RPMI7951 (cell line): ENCODE data around the gene LMAN2L. TPM values are rescaled to one million over a fixed set of nuclear protein-coding genes. Genes with fewer than 3 reads are reported as not detected.
"Not testable (repeated sequence)": the region's sequence is repeated elsewhere in the genome, so short reads cannot be mapped to it uniquely, and the experiment has no call there.

ENCODE experiments used
- DNase-seq: peaks from one replicate; pipeline ENCODE4 v3.0.0-alpha.2; 2012; ENCODE audit warnings: low read depth
- total RNA-seq: library from RNA; depleted of rRNA; stranded (reverse); fragments of >200 nt; shearing (Covaris generic); gene quantifications from 2 replicates; pipeline ENCODE4 v1.2.3, GENCODE V29; 2014

LMAN2L gene
- total RNA-seq, 1 experiment from 2014 or later, result 37.8 TPM

DNA sequence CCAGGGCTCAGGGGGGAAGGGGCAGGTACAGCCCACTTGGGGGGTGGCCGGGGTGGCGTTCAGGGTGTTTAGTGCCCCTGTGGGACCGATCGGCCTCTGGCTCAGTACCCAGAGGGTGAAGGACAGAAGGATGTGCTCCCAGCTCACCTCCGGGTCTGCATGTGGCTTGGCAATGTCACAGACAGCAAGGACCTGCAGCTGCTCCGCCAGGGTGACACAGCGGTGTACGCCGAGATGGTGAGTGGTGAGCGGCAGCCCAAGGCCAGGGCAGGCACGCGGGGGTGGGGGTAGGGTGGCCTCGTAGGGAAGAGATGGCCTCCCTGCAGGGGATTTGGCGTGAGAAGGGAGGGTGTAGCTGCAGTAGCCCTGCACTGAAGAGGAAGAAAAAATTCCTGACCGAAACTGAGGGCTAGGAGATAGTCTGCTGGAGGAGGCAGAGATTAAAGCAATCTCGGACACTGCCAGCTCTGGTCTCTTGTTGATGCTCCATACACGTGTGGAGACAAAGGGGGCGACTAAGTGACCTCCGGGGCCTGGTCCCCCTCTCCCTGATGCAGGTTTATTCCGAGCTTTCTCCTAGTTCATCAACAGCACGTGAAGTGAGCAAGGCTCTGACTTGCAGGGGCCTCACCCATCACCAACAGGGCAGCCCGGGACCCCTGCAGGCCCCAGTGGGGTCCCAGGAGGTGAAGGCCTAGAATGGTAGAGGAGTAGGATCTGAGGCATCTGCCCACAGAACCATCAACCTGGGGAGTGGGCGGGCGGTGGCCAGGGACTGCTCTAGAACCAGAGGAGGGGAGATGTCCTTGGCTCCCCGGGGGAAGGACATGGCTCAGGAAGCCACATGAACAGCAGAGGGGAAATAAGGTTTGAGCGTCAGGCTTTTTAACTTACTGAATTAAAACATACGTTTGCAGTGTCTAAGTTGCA lies 51.9 kb downstream of the LMAN2L start:
- no peak for DNase-seq

GRCh38 chr2:96687266-96687665 lies 52.6 kb downstream of the LMAN2L start:
- no peak for DNase-seq

GRCh38 chr2:96685577-96686459 lies 54.0 kb downstream of the LMAN2L start:
- no peak for DNase-seq

DNA sequence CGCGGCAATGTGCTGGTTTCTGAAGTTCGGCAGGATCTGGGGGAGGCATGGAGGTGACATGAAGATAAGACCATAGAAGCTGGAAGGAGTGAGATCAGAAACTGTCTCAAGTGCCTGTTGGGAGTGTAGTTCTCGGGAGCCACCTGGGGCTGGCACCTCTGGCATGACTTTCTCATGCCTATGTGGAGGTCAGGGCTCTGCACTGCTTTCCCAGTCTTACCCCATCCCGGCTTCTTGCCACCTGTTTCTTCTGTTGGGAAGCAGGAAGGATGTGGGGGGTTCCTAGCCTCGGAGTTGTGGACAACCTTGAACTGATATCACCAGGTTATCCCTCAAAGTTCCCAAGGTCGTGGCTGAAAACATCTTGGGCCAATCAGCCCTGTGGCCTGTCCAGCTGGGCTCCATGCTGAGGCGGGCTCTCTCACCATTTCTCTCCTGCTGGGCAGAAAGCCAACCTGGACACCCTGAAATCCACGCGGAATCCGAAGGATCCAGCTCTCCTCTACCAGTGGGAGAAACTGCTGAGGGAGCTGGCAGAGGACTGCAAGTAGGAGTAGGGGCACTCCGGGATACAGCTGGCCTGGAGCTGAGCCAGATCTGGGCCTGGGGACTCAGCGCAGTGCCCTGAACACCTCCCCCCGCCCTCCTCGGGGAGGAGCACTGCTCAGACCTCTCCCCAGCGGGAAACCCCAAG lies 54.8 kb downstream of the LMAN2L start:
- no peak for DNase-seq

GRCh38 chr2:96683972-96684820 lies 55.7 kb downstream of the LMAN2L start:
- DNase-seq, result no peak

- no peak for DNase-seq
Measured at GRCh38 chr2:96683307-96683706, 56.6 kb downstream of the LMAN2L start.

DNA sequence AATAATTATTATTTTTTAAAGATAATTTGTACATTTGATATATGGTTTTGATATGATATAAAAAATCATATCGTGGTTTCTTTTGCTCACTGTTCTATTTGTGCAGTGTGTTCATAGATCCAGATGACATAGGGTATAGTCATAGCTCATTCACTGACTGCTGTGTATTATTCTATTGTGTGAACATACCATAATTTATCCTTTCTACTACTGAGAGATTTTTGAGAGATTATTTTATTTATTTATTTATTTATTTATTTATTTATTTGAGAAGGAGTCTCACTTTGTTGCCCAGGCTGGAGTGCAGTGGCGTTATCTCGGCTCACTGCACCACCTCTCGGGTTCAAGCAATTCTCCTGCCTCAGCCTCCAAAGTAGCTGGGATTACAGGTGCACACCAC lies 58.3 kb downstream of the LMAN2L start:
- DNase-seq, result no peak

- no peak for DNase-seq
Measured at GRCh38 chr2:96680561-96681141, 59.2 kb downstream of the LMAN2L start.

- no peak for DNase-seq
Measured at GRCh38 chr2:96679848-96680247, 60.0 kb downstream of the LMAN2L start.

GRCh38 chr2:96669539-96670215 lies 70.2 kb downstream of the LMAN2L start:
- no peak for DNase-seq

- DNase-seq, result no peak
Measured at GRCh38 chr2:96668771-96669170, 71.1 kb downstream of the LMAN2L start.

GRCh38 chr2:96665717-96666116 lies 74.1 kb downstream of the LMAN2L start:
- DNase-seq, result not testable (repeated sequence)

- peak; percentile 94 for DNase-seq
Measured at GRCh38 chr2:96665083-96665569, 74.7 kb downstream of the LMAN2L start.

DNA sequence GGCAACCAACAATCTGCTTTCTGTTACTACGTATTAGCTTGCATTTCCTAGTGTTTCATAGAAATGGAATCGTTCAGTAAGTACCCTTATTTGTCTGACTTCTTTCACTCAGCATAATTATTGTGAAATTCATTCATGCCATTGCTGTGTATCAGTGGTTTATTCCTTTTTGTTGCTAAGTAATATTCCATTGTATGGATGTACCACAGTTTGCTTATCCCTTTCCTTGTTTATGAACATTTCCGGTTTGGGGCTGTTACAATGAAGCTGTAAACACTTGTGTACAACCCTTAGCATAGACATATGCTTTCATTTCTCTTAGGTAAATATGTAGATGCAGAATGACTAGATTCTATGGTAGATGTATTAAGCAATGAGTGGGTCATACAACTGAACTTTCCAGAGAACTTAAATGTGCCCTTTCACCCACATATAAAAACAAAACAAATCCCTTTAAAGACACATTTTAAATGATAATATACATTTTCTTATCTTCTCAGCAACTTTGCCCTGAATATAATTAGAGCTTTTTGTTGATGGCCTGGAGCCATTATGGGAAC lies 75.4 kb downstream of the LMAN2L start:
- no peak for DNase-seq

DNA sequence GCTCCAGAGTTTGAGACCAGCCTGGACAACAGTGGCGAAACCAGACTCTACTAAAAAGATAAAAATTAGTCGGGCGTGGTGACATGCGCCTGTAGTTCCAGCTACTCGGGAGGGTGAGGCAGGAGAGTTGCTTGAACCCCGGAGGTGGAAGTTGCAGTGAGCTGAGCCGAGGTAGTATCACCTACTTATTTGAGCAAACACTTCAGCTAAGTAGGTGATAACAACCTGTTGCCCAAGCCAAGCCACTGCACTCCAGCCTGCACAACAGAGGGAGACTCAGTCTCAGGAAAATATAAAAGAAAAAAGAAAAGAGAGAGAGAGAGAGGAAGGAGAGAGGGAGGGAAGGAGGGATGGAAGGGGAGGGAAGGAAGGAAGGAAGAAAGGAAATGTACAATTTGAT lies 76.0 kb downstream of the LMAN2L start:
- no peak for DNase-seq

- no peak for DNase-seq
Measured at GRCh38 chr2:96663177-96663576, 76.7 kb downstream of the LMAN2L start.

DNA sequence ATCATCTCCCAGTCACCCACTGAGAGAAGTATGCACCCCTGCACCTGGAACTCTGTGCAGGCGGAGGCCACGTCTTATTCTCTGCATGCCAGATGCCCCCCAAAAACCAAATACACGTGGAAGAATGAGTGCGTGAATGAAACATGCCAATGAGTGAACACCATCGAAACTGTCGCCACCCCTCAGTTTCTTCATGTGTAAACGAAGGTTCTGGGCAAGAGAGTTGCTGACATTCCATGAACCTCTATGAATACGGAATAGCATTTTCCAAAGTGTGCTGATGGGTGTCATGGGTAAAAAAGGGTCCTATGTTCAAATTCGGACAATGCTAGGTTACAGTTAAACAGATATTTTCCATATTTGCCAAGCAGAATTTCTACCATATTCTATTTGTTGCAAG lies 77.5 kb downstream of the LMAN2L start:
- DNase-seq, result no peak

DNA sequence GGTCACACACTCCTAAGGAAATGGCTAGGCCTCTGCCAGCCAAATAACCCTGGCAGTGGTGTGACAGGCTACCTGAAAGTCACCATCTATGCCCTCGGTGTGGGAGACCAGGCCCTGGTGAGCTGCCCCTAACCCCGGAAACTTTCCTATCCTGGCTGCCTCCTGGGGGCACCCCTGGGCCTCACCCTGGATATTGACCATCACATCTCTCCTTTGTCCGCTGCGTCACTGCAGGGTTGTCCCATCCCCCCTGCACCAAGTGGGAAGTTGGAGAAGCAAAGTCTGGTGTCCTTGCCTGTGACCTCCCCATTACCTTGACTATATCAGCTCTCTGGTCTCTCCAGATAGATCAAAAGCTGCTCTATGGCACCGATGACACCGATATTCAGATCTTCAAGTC lies 78.5 kb downstream of the LMAN2L start:
- no peak for DNase-seq

- DNase-seq, result no peak
Measured at GRCh38 chr2:96656540-96656939, 83.3 kb downstream of the LMAN2L start.
